IMR-90 (cell line): ENCODE measurements around the gene IL17B. TPM values are rescaled to one million over a fixed set of nuclear protein-coding genes. Genes with fewer than 3 reads are reported as not detected.

ENCODE experiments used
- ATAC-seq: fragments of 200-7000 bp; cut with Tn5 transposase; 2 replicates; pipeline ENCODE4 v1.9.1; 2020; ENCODE audit warnings: low read depth, mild to moderate bottlenecking, moderate library complexity
- BruUV-seq: library from RNA; stranded (reverse); fragments of 400-500 nt; replicated peaks from 2 replicates; lab custom pipeline; 2021; lab: Mats Ljungman, UMichigan
- CTCF ChIA-PET: fragments of 300-600 bp; formaldehyde crosslinking; extraction: SDS; loops from one replicate; lab custom pipeline; 2021; ENCODE audit warnings: antibody characterized with exemption; lab: Yijun Ruan, JAX
- POLR2A ChIA-PET: fragments of 300-600 bp; sonication (Branson Sonifier 250); formaldehyde crosslinking; loops from one replicate; lab custom pipeline; 2022; ENCODE audit warnings: antibody characterized with exemption; ENCODE audit not compliant: unreplicated experiment; lab: Charles Lee
- DNase-seq: peaks from one replicate; pipeline ENCODE4 v3.0.0; 2013
- H2AFZ ChIP-seq: replicated peaks from 2 replicates; pipeline ENCODE3; 2013; ENCODE audit warnings: low read length, mild to moderate bottlenecking; ENCODE audit not compliant: poor library complexity
- H2AK5ac ChIP-seq: 2 replicates; pipeline ENCODE4 v1.6.1; 2013; ENCODE audit warnings: low read depth, low read length, inconsistent platforms
- H2AK9ac ChIP-seq: replicated peaks from 2 replicates; pipeline ENCODE3; 2013; ENCODE audit warnings: mild to moderate bottlenecking, low read depth, low read length, moderate library complexity; ENCODE audit not compliant: poor library complexity
- H2BK120ac ChIP-seq: 2 replicates; pipeline ENCODE4 v1.6.1; 2013; ENCODE audit warnings: low read depth, low read length, inconsistent platforms
- H2BK15ac ChIP-seq: 3 replicates; pipeline ENCODE4 v1.6.1; 2013; ENCODE audit warnings: low read depth, low read length, inconsistent platforms
- H2BK20ac ChIP-seq: 2 replicates; pipeline ENCODE4 v1.6.1; 2013; ENCODE audit warnings: low read depth, mild to moderate bottlenecking, inconsistent platforms, low read length, moderate library complexity
- H2BK5ac ChIP-seq: 2 replicates; pipeline ENCODE4 v1.6.1; 2013; ENCODE audit warnings: mild to moderate bottlenecking, low read depth, low read length, inconsistent platforms; ENCODE audit not compliant: poor library complexity, severe bottlenecking
- H3K14ac ChIP-seq: replicated peaks from 2 replicates; pipeline ENCODE4 v1.6.1; 2013; ENCODE audit warnings: low read depth, low read length, inconsistent platforms
- H3K18ac ChIP-seq: 2 replicates; pipeline ENCODE4 v1.6.1; 2013; ENCODE audit warnings: low read depth, low read length, control low read depth
- H3K23ac ChIP-seq: 2 replicates; pipeline ENCODE4 v1.6.1; 2013; ENCODE audit warnings: low read depth, low read length, inconsistent platforms
- H3K27ac ChIP-seq: 2 replicates; pipeline ENCODE4 v1.5.1; 2013; ENCODE audit warnings: mild to moderate bottlenecking, control low read depth, low read length; ENCODE audit not compliant: insufficient read depth
- H3K27me3 ChIP-seq: 2 replicates; pipeline ENCODE4 v1.6.1; 2013; ENCODE audit warnings: low read length; ENCODE audit not compliant: control insufficient read depth, insufficient read depth
- H3K36me3 ChIP-seq: 2 replicates; pipeline ENCODE4 v1.6.1; 2013; ENCODE audit warnings: low read length, mixed read lengths; ENCODE audit not compliant: control insufficient read depth, insufficient read depth
- H3K4ac ChIP-seq: 2 replicates; pipeline ENCODE4 v1.6.1; 2013; ENCODE audit warnings: low read depth, low read length, inconsistent platforms
- H3K4me1 ChIP-seq: 2 replicates; pipeline ENCODE4 v1.6.1; 2013; ENCODE audit warnings: low read length, mixed read lengths; ENCODE audit not compliant: control insufficient read depth, insufficient read depth
- H3K4me2 ChIP-seq: 2 replicates; pipeline ENCODE4 v1.6.1; 2013; ENCODE audit warnings: low read depth, mild to moderate bottlenecking, control low read depth, low read length, moderate library complexity
- H3K4me3 ChIP-seq: 2 replicates; pipeline ENCODE4 v1.5.1; 2013; ENCODE audit warnings: low read depth, mild to moderate bottlenecking, control low read depth, low read length, moderate library complexity; ENCODE audit not compliant: insufficient read depth
- H3K56ac ChIP-seq: 2 replicates; pipeline ENCODE4 v1.6.1; 2013; ENCODE audit warnings: low read length, inconsistent platforms; ENCODE audit not compliant: insufficient read depth; ENCODE audit errors: extremely low read depth
- H3K79me1 ChIP-seq, 2 experiments: 2 replicates each; pipeline ENCODE4 v1.6.1; 2013; ENCODE audit warnings: low read length in 2 of 2, inconsistent platforms in 1 of 2, low read depth in 1 of 2
- H3K9ac ChIP-seq: 2 replicates; pipeline ENCODE4 v1.6.1; 2013; ENCODE audit warnings: low read depth, low read length, control low read depth
- H3K9me1 ChIP-seq: 2 replicates; pipeline ENCODE4 v1.6.1; 2013; ENCODE audit warnings: low read length, inconsistent platforms; ENCODE audit not compliant: insufficient read depth
- H3K9me3 ChIP-seq: 2 replicates; pipeline ENCODE4 v1.6.1; 2013; ENCODE audit warnings: low read length; ENCODE audit not compliant: control insufficient read depth, insufficient read depth
- H4K20me1 ChIP-seq: 2 replicates; pipeline ENCODE4 v1.6.1; 2013; ENCODE audit warnings: low read length, inconsistent platforms; ENCODE audit not compliant: insufficient read depth
- H4K5ac ChIP-seq: 2 replicates; pipeline ENCODE4 v1.6.1; 2013; ENCODE audit warnings: mild to moderate bottlenecking, low read depth, low read length, control low read depth
- H4K8ac ChIP-seq, 2 experiments: 2 replicates each; pipeline ENCODE4 v1.6.1; 2013; ENCODE audit warnings: low read depth in 2 of 2, low read length in 2 of 2, control low read depth in 1 of 2, inconsistent platforms in 1 of 2
- H4K91ac ChIP-seq: 2 replicates; pipeline ENCODE4 v1.6.1; 2013; ENCODE audit warnings: low read depth, low read length, inconsistent platforms; ENCODE audit not compliant: insufficient read depth
- BHLHE40 ChIP-seq: fragments of 150-350 bp; IDR thresholded peaks from 2 replicates; pipeline ENCODE4 v1.6.1; 2016; ENCODE audit warnings: mild to moderate bottlenecking, low read depth, low read length
- CEBPB ChIP-seq: IDR thresholded peaks from 2 replicates; pipeline ENCODE4 v1.6.1; 2012; ENCODE audit warnings: low read depth, low read length, improper control_type of control experiment
- CHD1 ChIP-seq: IDR thresholded peaks from 2 replicates; pipeline ENCODE4 v1.6.1; 2012; ENCODE audit warnings: low read depth, low read length, improper control_type of control experiment
- FOS ChIP-seq: fragments of 150-350 bp; IDR thresholded peaks from 2 replicates; pipeline ENCODE4 v1.6.1; 2016; ENCODE audit warnings: low read depth, low read length
- MAFK ChIP-seq: IDR thresholded peaks from 2 replicates; pipeline ENCODE4 v1.6.1; 2012; ENCODE audit warnings: low read depth, low read length, improper control_type of control experiment
- MAZ ChIP-seq: IDR thresholded peaks from 2 replicates; pipeline ENCODE4 v1.6.1; 2012; ENCODE audit warnings: low read depth, mild to moderate bottlenecking, low read length, improper control_type of control experiment, moderate library complexity, borderline replicate concordance
- MXI1 ChIP-seq: IDR thresholded peaks from 2 replicates; pipeline ENCODE4 v1.6.1; 2012; ENCODE audit warnings: low read depth, mild to moderate bottlenecking, low read length, moderate library complexity, borderline replicate concordance
- POLR2A ChIP-seq: IDR thresholded peaks from 2 replicates; pipeline ENCODE4 v1.6.1; 2012; ENCODE audit warnings: mild to moderate bottlenecking, low read depth, low read length
- RAD21 ChIP-seq: IDR thresholded peaks from 2 replicates; pipeline ENCODE4 v1.6.1; 2012; ENCODE audit warnings: low read length, improper control_type of control experiment
- RCOR1 ChIP-seq: IDR thresholded peaks from 2 replicates; pipeline ENCODE4 v1.6.1; 2012; ENCODE audit warnings: mild to moderate bottlenecking, low read length, improper control_type of control experiment; ENCODE audit not compliant: insufficient replicate concordance
- RFX5 ChIP-seq: IDR thresholded peaks from 2 replicates; pipeline ENCODE4 v1.8.0; 2012; ENCODE audit warnings: low read depth, mild to moderate bottlenecking, low read length, moderate library complexity
- SMC3 ChIP-seq: fragments of 150-350 bp; IDR thresholded peaks from 2 replicates; pipeline ENCODE4 v1.6.1; 2016; ENCODE audit warnings: low read depth, mild to moderate bottlenecking, antibody characterized with exemption, low read length, moderate library complexity
- WGBS, 2 experiments: methylation state at CpG; one replicate each; pipeline versions ENCODE4 v1.1.5 to v1.1.7; 2013; ENCODE audit warnings: missing lambda C conversion rate in 2 of 2; ENCODE audit not compliant: insufficient read length in 1 of 2; ENCODE audit errors: extremely low coverage in 2 of 2; 5-methylcytosine and 5-hydroxymethylcytosine counted together
- dilution Hi-C: fragments of 300-500 bp; cut with HindIII; formaldehyde crosslinking; loops from one replicate; pipeline ENCODE4 v1.14.3; 2018; ENCODE audit warnings: low sequenced_read_pairs; ENCODE audit not compliant: unreplicated experiment
- in situ Hi-C: fragments of 300-500 bp; cut with MboI; formaldehyde crosslinking; loops from 3 replicates; pipeline ENCODE4 v1.14.3; 2019; ENCODE audit warnings: low sequenced_read_pairs, inconsistent platforms, mixed read lengths
- intact Hi-C: fragments of 100-400 bp; cut with micrococcal nuclease; formaldehyde crosslinking; loops from 2 replicates; pipeline ENCODE4 v1.10.0; 2022
- polyA plus RNA-seq, 3 experiments: library from polyadenylated mRNA; depleted of rRNA; stranded (reverse); fragments of >200 nt; gene quantifications; 2 replicates each; pipeline ENCODE4 v1.2.3, GENCODE V29; 2012; ENCODE audit warnings: low replicate concordance in 1 of 3
- total RNA-seq: library from RNA; depleted of rRNA; stranded (reverse); fragments of >200 nt; gene quantifications from 2 replicates; pipeline ENCODE4 v1.2.3, GENCODE V29; 2012
- TF ChIP-seq, protein P1 (sequence below): conservative IDR thresholded peaks from 2 replicates; pipeline ENCODE4 v1.5.1; 2012; ENCODE audit warnings: mild to moderate bottlenecking, low read depth, low read length, improper control_type of control experiment
- TF ChIP-seq, protein P2 (sequence below): fragments of 150-350 bp; IDR thresholded peaks from 2 replicates; pipeline ENCODE4 v1.6.1; 2017; ENCODE audit warnings: mild to moderate bottlenecking, antibody characterized with exemption, low read length, low read depth
- TF ChIP-seq, protein P3 (sequence below): fragments of 150-350 bp; IDR thresholded peaks from 2 replicates; pipeline ENCODE4 v1.6.1; 2016; ENCODE audit warnings: low read depth, mild to moderate bottlenecking, low read length, moderate library complexity, borderline replicate concordance

IL17B gene
- total and polyA plus RNA-seq, 2 of the 4 experiments (the other 2 are of a cell fraction), result 0.31 TPM; not detected in 1

DNA sequence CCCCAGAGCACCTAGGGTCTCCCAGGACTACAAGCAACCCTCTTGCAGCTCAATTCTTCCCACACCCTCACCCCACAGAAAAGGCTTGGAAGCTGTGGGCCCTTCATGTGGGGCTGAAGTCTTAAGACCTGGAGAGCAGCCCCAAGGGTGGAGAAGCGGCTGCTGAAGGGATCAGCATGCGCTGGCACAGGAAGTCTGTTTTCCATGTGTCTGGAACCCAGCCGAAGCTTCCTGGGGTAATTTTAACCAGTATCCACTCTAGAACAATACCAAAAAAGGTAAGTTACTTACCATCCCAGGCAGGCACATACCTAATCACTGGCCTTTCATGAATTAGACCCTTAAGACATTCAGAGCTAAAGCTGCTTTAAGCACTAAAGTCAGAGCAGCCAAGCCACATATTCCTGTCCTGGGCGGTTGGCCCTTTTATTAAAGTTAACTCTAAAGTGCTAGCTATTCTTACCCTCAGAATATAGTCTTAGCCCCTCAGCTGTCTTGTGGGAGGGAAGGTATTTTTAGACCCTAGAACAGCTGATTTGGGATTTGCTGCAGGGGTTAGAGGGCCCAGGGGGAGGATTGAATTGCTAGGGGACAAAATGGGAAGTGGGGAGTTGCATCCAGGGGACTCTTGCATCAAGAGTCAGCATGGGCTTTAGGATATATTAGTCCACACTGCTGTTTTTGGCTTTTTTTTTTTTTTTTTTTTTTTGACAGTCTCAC lies 6.9 kb downstream of the IL17B start:
- Histone ChIP-seq H2BK20ac (no peak overlapping the region), H2BK15ac (no peak overlapping the region), H3K56ac (no peak overlapping the region), H2BK5ac (no peak overlapping the region), H3K79me1 (no peaks in the 10 kb centered on the region), H2AFZ (no peak overlapping the region), H2AK9ac (no peak overlapping the region), H3K14ac (no peak overlapping the region), H2BK120ac (no peak overlapping the region), H4K8ac (no peak overlapping the region), H3K9ac (no peak overlapping the region), H3K4ac (no peak overlapping the region), H3K27me3 (no peaks in the 10 kb centered on the region), H3K23ac (no peak overlapping the region), H4K5ac (no peak overlapping the region), H3K27ac (no peak overlapping the region), H3K4me2 (no peak overlapping the region), H4K91ac (no peak overlapping the region), H4K20me1 (no peaks in the 10 kb centered on the region), H3K36me3 (no peaks in the 10 kb centered on the region), H3K4me3 (no peak overlapping the region), H2AK5ac (no peak overlapping the region), H3K18ac (no peak overlapping the region), H3K4me1 (0 out of 2 replicates have a peak, but pooled peaks cover 2% of the 10 kb centered on the region), H3K9me1 (peaks cover 5% of the 10 kb centered on the region; the same call in 1 of the 2 replicates), H3K9me3 (no peaks in the 10 kb centered on the region)
- ChIA-PET CTCF (interaction anchor here (0.7 to 1.0 kb wide), 6 partner anchors 15 to 191 kb away, joined by 3 to 5 read pairs (median 4); partner anchors contain the start of gene PCYOX1L), POLR2A (no interaction called here)
- ATAC-seq (no peak), DNase-seq (no peak)
- dilution Hi-C loops (no loop called here), in situ Hi-C loops (loop anchor here (5.0 kb wide), 1 partner anchor 190 kb away; no protein-coding TSS in a partner anchor), intact Hi-C loops (no loop called here)
- no TSS peak for BruUV-seq
- no CpG with 5 or more reads among the region's 4 CpGs for WGBS, 2 experiments
- TF ChIP-seq BHLHE40, result no peak
- no peak for TF ChIP-seq CEBPB
- TF ChIP-seq FOS, result no peak
- no peak for TF ChIP-seq RCOR1
- TF ChIP-seq RAD21, result no peak
- TF ChIP-seq, protein P1, sequence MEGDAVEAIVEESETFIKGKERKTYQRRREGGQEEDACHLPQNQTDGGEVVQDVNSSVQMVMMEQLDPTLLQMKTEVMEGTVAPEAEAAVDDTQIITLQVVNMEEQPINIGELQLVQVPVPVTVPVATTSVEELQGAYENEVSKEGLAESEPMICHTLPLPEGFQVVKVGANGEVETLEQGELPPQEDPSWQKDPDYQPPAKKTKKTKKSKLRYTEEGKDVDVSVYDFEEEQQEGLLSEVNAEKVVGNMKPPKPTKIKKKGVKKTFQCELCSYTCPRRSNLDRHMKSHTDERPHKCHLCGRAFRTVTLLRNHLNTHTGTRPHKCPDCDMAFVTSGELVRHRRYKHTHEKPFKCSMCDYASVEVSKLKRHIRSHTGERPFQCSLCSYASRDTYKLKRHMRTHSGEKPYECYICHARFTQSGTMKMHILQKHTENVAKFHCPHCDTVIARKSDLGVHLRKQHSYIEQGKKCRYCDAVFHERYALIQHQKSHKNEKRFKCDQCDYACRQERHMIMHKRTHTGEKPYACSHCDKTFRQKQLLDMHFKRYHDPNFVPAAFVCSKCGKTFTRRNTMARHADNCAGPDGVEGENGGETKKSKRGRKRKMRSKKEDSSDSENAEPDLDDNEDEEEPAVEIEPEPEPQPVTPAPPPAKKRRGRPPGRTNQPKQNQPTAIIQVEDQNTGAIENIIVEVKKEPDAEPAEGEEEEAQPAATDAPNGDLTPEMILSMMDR, result no peak
- no peak for TF ChIP-seq RFX5
- TF ChIP-seq MAZ, result no peak
- TF ChIP-seq, protein P2, sequence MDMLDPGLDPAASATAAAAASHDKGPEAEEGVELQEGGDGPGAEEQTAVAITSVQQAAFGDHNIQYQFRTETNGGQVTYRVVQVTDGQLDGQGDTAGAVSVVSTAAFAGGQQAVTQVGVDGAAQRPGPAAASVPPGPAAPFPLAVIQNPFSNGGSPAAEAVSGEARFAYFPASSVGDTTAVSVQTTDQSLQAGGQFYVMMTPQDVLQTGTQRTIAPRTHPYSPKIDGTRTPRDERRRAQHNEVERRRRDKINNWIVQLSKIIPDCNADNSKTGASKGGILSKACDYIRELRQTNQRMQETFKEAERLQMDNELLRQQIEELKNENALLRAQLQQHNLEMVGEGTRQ, result no peak
- no peak for TF ChIP-seq SMC3
- no peak for TF ChIP-seq POLR2A
- TF ChIP-seq CHD1, result no peak
- TF ChIP-seq MAFK, result no peak
- TF ChIP-seq MXI1, result no peak
- TF ChIP-seq, protein P3, sequence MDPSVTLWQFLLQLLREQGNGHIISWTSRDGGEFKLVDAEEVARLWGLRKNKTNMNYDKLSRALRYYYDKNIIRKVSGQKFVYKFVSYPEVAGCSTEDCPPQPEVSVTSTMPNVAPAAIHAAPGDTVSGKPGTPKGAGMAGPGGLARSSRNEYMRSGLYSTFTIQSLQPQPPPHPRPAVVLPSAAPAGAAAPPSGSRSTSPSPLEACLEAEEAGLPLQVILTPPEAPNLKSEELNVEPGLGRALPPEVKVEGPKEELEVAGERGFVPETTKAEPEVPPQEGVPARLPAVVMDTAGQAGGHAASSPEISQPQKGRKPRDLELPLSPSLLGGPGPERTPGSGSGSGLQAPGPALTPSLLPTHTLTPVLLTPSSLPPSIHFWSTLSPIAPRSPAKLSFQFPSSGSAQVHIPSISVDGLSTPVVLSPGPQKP, result no peak
